Astrocyte of the hippocampus (primary cell): ENCODE data around the gene C1QTNF12.
"Not testable (repeated sequence)": the region's sequence is repeated elsewhere in the genome, so short reads cannot be mapped to it uniquely, and the experiment has no call there.

ENCODE experiments used
- DNase-seq: peaks from one replicate; pipeline ENCODE4 v3.0.0; 2011; ENCODE audit warnings: low read depth, low spot score

The C1QTNF12 gene

DNA sequence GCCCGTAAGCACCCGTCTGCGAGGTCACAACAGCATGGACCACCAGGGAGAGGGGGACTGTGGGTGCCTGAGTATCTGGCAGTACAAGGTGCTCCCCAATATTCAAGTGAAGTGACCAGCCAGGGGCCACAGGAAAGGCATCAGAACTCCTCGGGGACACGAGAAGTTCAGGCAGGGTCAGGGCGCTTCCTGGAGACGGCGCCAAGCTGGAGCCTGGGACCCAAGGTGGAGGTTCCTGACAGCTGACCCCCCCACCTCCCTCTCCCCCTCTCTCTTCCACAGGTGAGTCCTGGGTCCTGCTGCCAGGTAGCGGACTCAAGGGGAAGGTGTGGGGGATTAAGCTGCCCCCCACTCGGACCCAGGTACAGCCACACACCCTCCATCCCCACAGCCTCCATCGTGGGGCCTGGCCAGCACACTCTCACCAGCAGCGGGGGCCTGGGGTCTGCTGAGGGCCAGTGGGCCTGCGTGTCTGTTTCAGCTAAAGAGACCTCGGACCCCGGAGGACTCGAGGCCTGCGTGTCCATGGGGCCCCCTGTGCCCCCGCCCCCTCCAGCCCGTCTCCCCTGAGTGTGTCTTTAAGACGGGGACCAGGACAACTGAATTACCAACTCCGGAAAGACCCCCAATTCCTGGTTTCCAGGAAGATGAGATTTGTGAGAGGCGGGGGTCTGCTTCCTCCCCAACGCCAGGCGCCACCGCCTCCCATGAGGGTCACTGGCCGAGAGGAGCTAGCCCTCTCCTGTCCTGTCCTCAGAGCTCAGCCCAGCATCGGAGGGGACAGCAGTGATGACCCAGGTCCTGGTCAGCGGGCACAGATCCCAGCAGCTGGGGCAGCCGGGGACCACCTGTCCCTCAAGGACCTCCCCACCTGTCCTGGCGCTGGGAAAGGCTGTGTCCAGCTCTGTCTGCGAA, 46.3 kb downstream of the C1QTNF12 start:
- no peak for DNase-seq

DNA sequence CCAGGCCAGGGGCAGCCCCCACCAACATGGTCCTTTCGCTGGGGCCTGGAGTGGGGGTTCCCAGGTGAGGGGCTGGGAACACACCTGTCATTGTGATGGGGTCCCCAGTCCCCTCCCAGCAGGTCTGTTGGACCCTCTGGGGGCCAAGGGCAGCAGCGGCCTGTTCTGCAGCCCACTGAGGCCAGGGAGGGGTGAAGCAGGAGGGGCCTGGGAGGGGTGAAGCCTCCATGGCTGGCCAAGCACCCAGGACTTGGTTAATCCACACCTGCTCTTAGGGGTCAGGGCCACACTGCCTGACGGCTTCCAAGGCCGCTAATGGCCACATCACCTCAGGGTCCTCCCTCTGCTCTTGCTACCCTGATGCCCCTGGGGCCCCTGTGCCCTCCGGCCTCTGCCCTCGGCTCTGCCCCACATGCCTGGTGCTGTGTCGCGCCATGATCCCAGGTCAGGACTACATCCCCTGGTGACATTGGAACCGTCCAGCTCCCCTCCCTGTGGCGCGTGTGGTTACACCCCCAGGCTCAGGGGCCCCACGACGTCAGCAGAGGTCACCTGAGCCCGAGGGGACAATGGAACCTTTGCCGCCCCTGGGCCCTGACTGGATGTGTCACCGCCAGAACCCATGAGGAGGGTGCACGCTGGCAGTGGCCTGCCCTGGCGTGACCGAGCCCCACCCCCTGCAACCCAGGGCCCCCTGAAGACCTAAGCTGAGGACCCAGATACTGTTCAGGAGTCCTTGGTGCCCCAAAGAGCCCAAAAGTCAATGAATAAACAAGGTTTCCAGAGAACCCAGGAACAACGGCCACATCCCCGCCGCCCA, 47.2 kb downstream of the C1QTNF12 start:
- DNase-seq, result no peak

DNA sequence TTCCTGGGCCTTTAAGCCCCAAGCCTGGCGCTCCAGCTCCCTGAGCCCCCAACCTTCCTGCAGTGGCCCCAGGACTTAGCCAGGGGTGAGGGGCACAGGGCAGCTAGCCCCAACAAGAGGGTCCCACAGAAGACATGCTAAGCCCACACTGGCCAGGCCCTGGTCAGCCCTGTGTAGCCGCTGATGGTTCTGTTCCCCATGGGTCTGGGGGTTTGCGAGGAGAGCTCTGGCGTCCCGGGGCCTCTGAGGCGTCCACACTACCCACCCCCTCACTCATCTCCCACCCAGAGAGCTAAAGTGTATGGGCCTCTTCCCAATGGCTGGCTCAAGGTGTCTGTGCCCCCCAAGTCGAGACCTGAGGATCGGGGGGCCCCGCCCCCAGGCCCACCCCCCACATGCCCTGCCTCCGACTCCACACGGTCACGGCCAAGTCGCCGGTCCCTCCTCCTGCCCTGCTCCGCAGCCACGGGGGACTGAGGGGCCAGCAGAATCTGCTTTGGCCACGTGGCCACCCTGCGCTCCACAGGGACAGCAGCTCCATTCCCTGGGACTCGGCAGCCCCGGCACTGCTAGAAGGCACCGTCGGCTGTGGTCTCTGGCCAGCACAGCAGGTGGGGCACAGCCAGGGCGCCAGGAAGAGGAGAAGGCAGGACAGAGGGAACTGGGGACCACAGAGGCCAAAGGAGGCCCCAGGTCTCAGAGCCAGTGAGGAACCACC, 47.9 kb downstream of the C1QTNF12 start:
- no peak for DNase-seq

DNA sequence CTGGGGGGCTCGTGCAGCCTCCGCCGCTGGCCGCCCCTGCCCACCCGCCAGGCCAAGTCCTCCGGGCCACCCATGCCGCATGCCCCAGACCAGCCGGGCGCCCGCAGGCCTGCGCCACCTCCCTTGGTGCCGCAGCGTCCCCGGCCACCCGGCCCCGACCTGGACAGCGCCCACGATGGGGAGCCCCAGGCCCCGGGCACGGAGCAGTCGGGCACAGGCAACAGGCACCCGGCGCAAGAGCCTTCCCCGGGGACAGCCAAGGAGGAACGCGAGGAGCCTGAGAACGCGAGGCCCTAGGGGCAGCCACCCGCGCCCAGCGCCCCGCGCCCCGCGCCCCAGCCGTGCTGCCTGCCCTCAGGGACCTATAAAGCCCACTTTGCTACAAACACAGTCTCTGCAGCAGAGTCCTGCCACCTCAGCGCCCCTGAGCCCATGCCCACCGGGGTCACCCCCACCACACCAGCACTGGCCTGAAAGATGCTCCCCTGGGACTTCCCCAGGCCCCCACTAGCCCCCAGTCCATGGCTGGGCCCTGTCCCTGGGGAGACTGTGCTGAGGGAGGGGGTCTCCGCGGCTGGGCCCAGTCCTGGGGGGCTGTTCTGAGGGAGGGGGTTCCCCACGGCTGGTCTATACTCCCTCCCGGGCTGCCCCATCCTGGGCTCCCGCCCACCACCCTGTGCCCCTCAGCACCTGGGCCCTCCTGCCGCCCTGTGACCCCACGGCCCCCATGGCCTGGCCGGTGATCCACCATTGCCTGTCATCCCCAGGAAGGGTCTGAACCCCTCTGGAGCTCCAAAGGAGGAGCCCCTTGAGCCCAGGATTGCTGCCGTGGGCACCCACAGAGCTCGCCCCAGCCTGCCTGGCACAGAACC, 48.7 kb downstream of the C1QTNF12 start:
- DNase-seq, result no peak

DNA sequence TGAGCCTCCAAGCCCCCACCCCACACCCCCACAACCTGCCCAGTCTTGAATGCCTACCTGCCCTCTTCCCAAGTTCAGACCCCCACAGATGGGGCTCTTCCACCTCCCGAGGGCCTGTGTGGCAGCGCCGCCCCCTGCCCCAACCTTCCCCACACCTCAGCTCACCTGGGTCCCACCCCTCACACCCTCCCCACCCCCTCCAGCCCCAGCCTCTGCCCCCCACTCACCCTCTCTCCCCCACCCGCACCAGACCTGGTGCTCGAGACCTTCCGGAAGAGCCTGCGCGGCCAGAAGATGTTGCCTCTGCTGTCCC, 49.4 kb downstream of the C1QTNF12 start:
- DNase-seq, result no peak

DNA sequence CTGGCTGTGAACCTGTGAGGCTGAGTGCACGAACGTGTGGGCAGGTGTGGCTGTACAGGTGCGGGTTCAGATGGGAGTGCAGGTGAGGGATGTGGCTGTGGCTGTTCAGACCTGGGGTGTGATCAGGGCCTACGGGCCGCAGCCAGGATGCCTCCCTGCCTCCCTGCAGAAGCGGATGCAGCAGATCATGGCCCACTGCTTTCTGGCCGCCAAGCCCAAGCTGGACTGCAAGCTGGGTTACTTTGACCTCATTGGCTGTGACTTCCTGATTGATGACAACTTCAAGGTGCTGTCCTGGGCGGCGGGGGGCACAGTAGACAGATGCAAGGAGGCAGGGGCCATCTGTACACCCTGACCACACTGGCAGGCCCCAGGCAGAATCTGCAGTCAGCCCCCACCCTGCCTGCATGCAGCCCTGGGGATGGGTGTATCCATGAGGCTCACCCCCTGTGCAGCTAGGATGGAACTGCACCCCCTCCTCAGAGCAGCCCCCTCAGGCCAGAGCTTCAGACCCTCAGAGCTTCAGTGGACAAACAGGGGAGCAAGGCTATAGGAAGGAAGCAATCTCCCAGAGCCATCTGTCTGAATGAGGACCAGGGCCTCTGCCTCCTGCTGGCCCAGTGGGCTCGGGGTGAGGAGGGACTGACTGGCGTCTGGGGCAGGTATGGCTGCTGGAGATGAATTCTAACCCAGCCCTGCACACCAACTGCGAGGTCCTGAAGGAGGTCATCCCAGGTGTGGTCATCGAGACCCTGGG, 49.9 kb downstream of the C1QTNF12 start:
- no peak for DNase-seq

DNA sequence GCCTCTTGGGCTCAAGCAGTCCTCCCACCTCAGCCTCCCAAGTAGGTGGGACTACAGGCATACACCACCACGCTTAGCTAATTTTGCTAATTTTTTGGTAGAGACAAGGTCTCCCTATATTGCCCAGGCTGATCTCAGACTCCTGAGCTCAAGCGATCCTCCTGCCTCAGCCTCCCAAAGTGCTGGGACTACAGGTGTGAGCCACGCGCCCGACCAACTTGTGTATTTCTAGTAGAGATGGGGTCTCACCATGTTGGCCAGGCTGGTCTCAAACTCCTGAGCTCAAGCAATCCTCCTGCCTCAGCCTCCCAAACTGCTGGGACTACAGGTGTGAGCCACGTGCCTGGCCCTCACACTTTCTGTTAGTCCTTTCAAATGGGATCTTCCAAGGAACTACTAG, 50.8 kb downstream of the C1QTNF12 start:
- not testable (repeated sequence) for DNase-seq

DNA sequence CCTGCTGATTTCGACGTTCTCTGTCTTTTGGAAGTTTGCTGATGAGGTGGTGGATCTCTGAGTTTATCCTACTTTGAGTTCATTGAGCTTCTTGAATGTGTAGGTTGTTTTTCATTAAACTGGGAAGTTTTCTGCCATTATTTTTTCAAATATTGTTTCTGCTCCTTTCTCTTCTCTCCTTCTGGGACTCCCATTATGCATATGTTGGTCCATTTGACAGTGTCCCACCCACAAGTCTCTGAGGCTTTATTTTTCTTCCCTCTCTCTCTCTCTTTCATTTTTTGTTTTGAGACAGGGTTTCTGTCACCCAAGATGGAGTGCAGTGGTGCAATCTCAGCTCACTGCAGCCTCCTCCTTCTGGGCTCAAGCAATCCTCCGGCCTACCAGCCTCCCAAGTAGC, 51.8 kb downstream of the C1QTNF12 start:
- no peak for DNase-seq
